ENCODE results near the gene TIMP2.
"Not testable (repeated sequence)": the region's sequence is repeated elsewhere in the genome, so short reads cannot be mapped to it uniquely, and the experiment has no call there.

Gene TIMP2

GRCh38 chr17:78870621-78871020 lies 54.6 kb downstream of the TIMP2 start:
- H3K4me3 ChIP-seq (ENCODE audit: low read depth, low read length): no peak overlapping the region
- TF ChIP-seq CTCF (IDR thresholded peaks at IDR 0.05; ENCODE audit: low read depth, low read length): no peak

DNA sequence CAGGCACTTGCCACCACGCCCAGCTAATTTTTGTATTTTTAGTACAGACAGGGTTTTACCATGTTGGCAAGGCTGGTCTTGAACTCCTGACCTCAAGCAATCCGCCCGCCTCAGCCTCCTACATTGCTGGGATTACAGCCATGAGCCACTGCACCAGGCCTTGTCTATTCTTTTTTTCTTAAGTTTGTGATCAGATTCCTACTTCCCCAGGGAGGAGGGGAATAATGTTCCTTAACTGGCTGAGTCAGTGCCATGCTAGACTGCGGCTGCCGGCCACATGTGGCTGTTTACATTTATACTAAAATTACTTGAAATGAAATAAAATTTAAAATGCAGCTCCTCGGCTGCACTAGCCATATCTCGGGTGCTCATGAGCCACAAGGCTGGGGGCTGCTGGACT lies 56.8 kb downstream of the TIMP2 start:
- no peak for TF ChIP-seq CTCF (IDR thresholded peaks at IDR 0.05; ENCODE audit: low read depth, low read length)
- H3K4me3 ChIP-seq (ENCODE audit: low read depth, low read length): no peak overlapping the region

GRCh38 chr17:78867046-78867445 lies 58.1 kb downstream of the TIMP2 start:
- H3K4me3 ChIP-seq (ENCODE audit: low read depth, low read length): not testable (repeated sequence)

DNA sequence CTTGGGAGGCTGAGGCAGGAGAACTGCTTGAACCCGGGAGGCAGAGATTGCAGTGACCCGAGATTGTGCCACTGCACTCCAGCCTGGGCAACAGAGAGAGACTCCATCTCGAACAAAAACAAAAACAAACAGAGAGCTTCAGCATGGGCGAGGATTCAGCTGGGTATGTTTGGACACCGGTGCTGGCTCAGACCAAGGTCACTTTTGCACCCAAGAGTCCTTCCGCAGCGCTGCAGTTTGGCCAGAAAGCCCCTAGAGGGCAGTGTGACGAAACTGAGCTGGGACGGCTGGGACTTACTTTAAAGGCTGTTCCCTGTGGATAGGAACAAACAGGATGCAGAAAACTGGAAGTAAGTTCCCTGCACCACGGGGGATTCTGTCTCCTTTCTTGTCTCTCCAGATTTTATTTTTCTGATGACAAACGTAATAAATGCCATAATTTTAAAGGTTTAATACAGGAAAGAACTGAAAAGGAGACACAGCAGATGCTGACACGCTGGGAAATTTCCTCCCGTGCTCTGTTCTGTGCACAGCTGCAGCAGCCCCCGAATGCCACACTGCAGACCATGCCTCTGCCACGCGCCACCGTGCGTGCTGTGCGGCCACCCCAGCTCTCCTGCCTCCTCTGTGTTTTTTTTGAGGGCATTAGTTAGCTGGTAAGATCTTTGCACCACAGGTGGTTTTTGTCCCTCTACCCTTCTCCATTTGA lies 59.4 kb downstream of the TIMP2 start:
- peak; percentile 96 for TF ChIP-seq CTCF (IDR thresholded peaks at IDR 0.05; ENCODE audit: low read depth, low read length)
- H3K4me3 ChIP-seq (ENCODE audit: low read depth, low read length): peak overlapping the region; percentile 8; the same call in 1 of the 2 replicates

- no peak for TF ChIP-seq CTCF (IDR thresholded peaks at IDR 0.05; ENCODE audit: low read depth, low read length)
- H3K4me3 ChIP-seq (ENCODE audit: low read depth, low read length): no peak overlapping the region
Observed at GRCh38 chr17:78864117-78864516, 61.1 kb downstream of the TIMP2 start.

DNA sequence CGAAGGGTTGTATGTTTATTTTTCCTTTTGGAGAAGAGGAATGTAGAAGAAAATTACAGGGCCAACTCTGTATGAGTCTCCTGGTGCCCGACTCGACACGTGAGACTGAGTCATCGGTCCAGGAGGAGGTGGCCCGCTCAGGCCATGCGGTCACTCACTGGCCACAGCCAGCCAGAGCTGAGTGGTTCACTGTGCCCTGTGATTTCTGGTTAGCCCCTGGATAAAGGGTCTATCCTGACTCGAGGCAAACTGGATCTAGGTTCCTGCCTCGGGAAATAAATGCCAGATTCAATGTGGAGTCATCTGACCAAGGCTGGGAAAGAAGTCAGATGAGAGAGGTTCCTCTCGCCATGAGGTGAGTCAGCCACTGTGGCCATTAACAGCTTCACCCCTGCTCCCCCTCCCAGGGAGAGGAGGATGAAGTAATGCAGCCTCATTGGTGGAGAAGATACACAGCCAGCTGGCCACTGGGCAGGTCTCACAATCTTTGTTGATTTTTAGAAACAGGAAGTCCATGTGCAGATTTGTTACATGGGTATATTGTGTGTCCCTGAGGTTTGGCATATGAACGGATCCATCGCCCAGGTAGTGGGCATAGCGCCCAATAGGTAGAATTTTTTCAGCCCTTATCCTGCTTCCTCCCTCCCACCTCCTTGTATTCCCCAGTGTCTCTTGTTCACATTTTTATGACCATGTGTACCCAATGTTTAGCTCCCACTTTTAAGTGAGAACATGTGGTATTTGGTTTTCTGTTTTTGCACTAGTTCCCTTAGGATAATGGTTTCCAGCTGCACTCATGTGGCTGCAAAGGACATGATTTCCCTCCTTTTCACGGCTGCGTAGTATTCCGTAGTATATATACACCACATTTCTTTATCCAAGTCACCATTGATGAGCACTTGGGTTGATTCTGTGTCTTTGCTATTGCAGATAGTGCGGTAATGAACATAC lies 62.8 kb downstream of the TIMP2 start:
- no peak for TF ChIP-seq CTCF (IDR thresholded peaks at IDR 0.05; ENCODE audit: low read depth, low read length)
- H3K4me3 ChIP-seq (ENCODE audit: low read depth, low read length): peak overlapping the region; percentile 26; the same call in 1 of the 2 replicates

DNA sequence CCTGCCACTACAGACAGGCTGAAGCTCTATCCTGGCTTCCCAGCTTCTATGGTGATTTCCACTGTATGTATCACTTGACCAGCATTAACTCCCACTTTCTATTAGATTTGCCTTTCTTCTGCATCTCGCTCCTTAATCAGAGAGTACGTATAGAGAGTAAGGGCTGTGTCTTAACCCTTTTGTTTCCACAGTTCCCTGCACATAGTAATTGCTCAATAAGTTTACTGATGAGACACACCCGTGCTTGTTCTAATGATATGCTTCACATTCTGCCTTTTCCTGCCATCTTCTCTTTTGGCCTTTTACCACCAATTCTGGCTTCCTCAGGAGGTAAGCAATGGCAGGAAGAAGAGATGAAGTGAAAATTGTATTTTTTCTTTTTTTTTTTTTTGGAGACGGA lies 64.0 kb downstream of the TIMP2 start:
- no peak for TF ChIP-seq CTCF (IDR thresholded peaks at IDR 0.05; ENCODE audit: low read depth, low read length)

More for the DNA sequence above, 64.0 kb downstream of the TIMP2 start:
- H3K4me3 ChIP-seq (ENCODE audit: low read depth, low read length): no peak overlapping the region

Measured in WI38 (cell line).